Measurements from ENCODE around the gene TRAPPC10.
"Not testable (repeated sequence)": the region's sequence is repeated elsewhere in the genome, so short reads cannot be mapped to it uniquely, and the experiment has no call there.

Gene TRAPPC10

GRCh38 chr21:44153214-44153888 is 141.2 kb downstream of the TRAPPC10 start:
- DNase-seq, result not testable (repeated sequence)

- not testable (repeated sequence) for DNase-seq
These were observed 141.8 kb downstream of the TRAPPC10 start for GRCh38 chr21:44153889-44154228.

GRCh38 chr21:44154816-44155230 is 142.7 kb downstream of the TRAPPC10 start:
- not testable (repeated sequence) for DNase-seq

GRCh38 chr21:44155231-44155993 is 143.3 kb downstream of the TRAPPC10 start:
- not testable (repeated sequence) for DNase-seq

GRCh38 chr21:44155994-44156380 is 143.9 kb downstream of the TRAPPC10 start:
- DNase-seq, result not testable (repeated sequence)
